Measurements from ENCODE around the gene MAST1.

GRCh38 chr19:12866416-12867119 lies 28.3 kb downstream of the MAST1 start:
- TF ChIP-seq, protein P1, sequence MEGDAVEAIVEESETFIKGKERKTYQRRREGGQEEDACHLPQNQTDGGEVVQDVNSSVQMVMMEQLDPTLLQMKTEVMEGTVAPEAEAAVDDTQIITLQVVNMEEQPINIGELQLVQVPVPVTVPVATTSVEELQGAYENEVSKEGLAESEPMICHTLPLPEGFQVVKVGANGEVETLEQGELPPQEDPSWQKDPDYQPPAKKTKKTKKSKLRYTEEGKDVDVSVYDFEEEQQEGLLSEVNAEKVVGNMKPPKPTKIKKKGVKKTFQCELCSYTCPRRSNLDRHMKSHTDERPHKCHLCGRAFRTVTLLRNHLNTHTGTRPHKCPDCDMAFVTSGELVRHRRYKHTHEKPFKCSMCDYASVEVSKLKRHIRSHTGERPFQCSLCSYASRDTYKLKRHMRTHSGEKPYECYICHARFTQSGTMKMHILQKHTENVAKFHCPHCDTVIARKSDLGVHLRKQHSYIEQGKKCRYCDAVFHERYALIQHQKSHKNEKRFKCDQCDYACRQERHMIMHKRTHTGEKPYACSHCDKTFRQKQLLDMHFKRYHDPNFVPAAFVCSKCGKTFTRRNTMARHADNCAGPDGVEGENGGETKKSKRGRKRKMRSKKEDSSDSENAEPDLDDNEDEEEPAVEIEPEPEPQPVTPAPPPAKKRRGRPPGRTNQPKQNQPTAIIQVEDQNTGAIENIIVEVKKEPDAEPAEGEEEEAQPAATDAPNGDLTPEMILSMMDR (IDR thresholded peaks at IDR 0.05 in 8 of 11, conservative IDR thresholded peaks at IDR 0.05 in 3 of 11) = no peak
- no peak for TF ChIP-seq POLR2A (IDR thresholded peaks at IDR 0.05)
- TF ChIP-seq POLR2AphosphoS5 (IDR thresholded peaks at IDR 0.05) = no peak

Measured in spleen (tissue), 7 donors.